ENCODE results near the gene TEX38. TPM values are rescaled to one million over a fixed set of nuclear protein-coding genes. Genes with fewer than 3 reads are reported as not detected.
A peak's percentile ranks its signal among the peaks of the same experiment; 100 is the strongest.
"Not testable (repeated sequence)": the region's sequence is repeated elsewhere in the genome, so short reads cannot be mapped to it uniquely, and the experiment has no call there.

Gene TEX38
- total RNA-seq, 1 donor from 2014 or later = not detected

DNA sequence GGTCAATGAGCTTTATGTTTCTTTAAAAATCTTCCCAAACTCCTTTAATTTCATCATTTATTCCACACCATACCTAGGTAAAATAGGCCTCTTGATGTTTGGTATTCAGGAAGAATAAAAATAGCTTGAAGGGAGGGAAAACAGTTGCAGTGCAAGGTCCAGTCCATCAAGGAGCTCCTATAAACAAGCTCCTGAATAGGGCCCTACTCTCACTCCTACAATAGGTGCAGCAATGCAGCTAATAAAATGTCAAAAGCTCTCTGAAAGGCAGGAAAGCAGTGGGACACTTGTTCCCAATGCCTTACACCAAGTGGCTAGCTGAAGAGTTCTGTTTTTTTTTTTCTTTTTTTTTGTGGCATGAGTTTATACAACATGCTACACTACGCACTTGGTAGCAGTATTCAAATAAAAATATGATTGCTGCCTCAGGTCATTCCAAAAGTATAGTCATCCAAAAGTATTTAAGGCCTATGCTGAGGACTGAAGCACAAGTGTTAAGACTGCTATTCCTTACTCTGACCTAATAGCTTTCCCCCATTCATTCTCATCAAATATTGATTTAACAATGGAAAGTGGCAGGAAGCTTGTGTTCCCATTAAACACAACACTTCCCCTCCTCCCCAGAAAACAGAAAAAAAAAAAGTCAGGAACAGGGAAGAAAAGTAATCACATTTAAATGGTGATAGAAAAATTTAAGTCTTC, 9.8 kb downstream of the TEX38 start:
- no peak for DNase-seq
- ATAC-seq = no peak
- intact Hi-C loops (cut with micrococcal nuclease) = no loop called here

DNA sequence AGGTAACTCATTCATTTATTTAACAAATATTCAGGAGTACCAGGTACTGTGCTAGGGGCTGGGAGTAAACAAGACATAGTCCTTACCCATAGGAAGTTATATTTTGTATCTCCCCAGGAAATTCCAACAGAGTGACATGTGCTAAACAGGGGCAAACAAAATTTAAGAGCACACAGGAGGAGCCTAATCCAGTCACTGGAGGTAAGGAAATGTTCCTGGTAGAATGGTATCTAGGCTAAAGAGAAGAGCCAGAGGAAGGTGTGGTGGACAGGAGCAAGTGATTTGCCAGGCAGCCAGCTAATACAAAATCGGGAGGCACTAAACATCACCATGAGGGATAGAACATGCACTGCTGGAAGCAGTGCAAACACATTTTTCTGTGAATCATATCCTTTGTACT, 10.4 kb downstream of the TEX38 start:
- intact Hi-C loops (cut with micrococcal nuclease) = no loop called here
- ATAC-seq = no peak
- DNase-seq = no peak

DNA sequence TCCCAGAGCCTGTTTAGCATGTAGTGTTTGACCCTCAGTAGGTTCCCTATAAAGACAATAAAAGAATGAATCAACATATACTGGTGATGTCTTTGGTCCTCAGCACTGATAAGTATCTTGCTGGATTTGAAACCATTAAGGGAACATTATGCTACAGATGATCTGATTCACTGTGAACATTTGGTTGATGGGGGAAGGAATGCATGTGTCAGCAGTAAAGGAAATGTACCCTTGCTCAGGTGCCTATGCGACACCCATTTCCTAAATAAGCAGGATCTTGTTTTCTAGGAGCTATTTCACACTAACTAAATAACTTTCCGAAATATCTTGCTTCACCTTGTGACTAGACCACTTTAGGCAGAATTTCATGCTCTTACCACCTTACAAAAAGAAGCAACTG, 13.0 kb downstream of the TEX38 start:
- intact Hi-C loops (cut with micrococcal nuclease) = no loop called here
- ATAC-seq = no peak
- no peak for DNase-seq

DNA sequence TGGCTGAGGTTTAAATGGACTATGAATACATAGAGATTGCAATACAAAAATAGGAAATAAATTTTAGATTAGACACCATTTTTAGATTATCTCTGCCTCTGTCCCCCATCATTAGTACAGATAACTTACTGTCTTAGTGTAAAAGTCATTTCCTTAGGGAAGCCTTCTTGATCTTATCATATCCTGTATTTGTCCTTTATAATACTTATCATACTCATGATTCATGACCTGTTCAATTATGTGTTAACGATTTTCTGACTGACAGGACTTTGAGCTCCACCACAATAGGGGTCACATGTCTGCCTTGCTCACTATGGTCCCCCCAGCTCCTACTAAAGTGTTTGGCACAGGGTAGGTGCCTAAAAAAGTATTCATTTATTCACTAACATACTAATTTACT, 14.6 kb downstream of the TEX38 start:
- intact Hi-C loops (cut with micrococcal nuclease) = no loop called here
- ATAC-seq = no peak
- no peak for DNase-seq

DNA sequence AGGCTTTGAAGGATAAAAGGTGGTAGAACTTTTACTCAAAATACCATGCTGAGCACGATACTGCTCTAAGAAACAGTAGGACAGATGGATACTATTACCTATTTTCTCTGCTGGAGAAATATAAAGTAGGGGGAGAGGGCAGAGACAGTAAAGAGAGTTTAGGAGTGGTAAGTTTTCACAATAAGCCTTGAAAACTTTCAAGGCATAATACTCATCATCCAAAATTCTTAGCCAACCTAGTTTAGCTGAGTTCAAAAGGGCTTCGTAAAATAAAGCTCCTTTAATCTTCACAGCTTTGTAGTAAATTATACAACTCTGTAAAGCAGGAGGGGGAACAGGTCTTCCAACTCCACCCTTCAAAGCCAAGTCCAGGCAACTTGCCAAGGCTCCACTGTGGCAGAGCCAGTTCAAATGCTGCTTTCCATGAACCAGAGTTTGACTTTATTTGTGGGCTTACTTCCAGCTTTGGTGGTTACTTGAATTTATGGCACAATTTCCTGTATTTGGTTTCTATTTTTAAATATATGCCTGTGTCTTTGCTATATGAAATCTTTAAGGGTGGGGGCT, 15.5 kb downstream of the TEX38 start:
- ATAC-seq (peak; percentile 85), DNase-seq (peak; percentile 75)
- intact Hi-C loops (cut with micrococcal nuclease) = no loop called here

DNA sequence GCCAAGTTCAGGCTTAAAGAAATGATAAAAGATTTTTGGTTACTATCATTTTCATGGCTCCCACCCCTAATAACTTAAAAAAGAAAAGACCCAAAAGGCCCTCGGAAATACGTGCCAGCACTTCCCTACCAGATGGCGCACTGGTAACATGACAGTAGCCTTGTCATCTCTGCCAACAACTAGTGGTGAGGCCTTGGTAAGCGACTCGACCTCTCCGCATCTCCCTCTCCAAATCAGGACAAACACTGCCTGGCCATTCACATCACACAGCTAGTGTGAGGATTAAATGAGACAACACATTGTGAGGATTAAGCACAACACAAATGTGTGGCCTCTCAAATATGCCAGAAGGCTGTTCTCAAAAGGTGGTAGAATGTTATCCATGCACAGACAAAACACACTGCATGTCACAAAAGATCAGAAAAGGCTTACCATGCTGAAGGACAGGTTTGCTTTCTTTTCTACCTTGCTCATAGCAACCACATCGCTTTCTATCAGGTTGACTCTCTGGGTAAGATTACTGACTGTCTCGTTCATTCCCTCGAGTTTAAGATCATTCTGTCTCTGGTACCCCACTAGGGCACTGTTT, 16.4 kb downstream of the TEX38 start:
- intact Hi-C loops (cut with micrococcal nuclease) = no loop called here
- ATAC-seq (no peak), DNase-seq (no peak)

DNA sequence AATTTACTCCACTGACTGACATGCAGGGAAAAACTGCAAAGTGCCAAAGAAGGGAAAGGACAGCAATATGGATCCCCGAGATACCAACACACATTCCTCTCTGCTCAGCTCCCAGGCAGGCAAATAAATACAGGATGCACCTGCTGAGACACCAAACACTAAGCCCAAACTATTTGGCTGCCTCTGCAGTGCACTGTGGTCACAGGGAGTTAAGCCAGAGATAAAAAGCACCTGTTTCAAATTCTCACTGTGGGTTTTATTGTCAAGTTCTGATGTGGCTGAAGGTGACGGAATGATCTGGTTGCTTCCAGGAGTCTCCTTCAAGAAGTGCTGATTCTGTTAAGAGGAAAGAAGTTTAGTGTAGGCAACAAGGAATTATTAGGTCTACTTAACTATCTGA, 17.7 kb downstream of the TEX38 start:
- DNase-seq (no peak), ATAC-seq (no peak)
- intact Hi-C loops (cut with micrococcal nuclease) = no loop called here

DNA sequence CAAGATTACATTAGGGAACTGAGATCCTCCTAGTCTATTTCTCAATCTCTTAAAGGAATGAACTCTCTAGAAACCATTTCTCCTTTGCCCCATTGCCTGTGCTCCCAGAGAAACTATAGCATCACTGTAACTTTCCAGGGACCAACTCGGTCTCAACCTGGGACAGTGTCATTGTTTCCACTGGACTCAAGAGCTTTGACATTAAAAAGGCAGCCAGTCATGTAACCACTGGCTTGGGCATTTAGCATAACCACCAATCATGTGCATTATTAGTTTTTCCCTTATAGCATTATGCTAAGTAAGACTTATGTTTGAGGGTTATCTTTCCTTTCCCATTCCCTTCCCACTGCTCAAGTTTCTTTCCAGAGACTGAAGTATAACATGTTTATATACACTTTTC, 18.2 kb downstream of the TEX38 start:
- ATAC-seq (no peak), DNase-seq (no peak)
- intact Hi-C loops (cut with micrococcal nuclease) = no loop called here

DNA sequence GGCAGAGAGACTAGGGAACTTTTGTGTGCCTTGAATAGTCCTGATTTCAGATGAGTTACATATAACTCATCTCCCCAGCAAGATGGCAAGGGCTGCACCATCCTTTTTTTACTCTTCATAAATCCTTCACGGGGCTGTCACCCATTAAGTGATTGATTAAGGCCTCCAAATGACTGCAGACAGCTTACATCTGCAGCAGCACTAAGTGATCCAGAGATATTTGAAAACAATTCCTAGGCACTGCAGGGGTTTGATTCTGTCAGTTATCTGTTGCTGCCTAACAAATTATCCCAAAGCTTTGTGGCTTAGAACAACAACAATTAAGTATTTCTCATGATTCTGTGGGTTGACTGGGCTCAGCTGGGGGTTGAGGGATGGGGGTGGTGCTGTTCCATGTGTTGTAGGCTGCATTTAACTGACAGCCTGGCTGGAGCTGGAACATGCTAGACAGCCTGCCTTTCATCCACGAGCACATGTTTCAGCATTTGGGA, 19.3 kb downstream of the TEX38 start:
- intact Hi-C loops (cut with micrococcal nuclease) = no loop called here
- DNase-seq (no peak), ATAC-seq (no peak)

DNA sequence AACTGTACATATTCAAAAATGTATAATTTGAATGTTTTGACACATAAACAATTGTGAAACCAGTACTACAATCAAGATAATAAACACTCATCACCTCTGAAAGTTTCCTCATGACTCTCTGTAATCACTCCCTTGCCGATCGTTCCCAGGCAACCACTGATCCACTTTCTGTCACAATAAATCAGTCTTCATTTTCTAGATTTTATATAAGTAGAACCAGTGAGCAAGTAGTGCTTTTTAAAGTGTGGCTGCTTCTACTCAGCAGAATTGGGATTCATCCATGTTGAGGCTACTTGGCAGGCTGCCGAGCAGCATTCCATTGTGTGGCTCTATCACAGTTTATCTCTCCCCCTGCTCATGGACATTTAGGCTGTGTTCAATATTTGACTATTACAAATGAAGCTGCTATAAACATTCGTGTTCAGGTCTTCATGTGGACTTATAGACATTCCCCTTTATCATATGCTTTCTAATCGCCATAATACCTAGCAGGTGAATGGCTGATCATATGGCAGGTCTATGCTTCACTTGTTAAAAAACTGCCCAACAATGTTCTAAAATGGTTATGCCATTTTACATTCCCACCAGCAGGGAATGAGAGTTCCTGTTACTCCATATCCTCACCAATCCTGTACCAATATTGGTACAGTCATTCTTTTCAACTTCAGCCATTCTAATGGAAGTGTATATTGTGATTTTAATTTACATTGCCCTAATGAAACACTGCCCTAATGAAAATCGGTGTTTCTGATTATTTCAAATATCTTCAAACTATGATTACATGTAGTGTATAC, 20.5 kb downstream of the TEX38 start:
- intact Hi-C loops (cut with micrococcal nuclease) = no loop called here
- DNase-seq (peak; percentile 62), ATAC-seq (no peak)

DNA sequence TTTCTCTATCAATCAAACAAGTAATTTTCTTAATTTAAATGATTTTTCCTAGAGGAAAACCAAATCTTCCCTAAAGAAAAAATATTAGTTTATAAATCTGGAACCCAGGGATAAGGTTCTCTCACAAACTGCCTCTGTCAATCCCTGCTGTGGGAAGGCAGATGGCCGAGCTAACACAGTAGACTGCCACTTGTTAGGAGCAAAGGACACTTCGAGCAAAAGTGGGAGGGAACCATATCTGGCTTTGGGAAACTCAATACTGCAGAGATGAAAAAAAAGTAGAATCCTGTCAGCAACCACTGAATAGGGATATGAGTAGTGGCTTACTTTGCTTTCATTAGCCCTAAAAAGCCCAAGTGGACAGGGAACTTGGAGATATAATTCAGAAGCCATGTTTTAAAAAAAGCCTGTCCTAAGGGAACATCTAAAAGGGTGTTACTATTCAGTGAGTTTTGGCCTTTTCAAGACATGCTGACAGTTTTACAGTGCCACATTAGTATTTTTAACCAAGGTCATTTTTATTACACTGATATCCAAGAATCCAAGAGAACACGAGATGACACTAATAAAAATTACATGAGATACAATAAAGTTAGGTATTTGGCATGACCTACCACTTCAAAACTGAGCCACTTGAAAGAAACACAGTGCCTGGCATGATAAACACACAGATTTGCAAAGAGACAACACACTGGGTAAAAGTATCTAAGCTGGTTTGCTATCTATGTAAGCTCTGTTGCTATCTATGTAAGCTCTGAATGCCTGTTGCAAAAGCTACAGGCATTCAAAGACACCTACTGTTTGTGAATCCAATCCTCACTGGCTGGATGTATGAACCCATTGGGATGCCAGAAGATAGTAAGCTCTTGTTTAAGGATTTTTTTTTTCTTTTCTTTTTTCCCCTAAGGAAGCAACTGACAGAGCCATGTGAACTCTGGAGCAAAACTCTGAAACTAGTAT, 21.4 kb downstream of the TEX38 start:
- DNase-seq = no peak
- intact Hi-C loops (cut with micrococcal nuclease) = no loop called here
- peak; percentile 63 for ATAC-seq

DNA sequence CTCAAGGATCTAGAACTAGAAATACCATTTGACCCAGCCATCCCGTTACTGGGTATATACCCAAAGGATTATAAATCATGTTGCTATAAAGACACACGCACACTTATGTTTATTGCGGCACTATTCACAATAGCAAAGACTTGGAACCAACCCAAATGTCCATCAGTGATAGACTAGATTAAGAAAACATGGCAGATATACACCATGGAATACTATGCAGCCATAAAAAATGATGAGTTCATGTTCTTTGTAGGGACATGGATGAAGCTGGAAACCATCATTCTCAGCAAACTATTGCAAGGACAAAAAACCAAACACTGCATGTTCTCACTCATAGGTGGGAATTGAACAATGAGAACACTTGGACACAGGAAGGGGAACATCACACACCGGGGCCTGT, 23.0 kb downstream of the TEX38 start:
- ATAC-seq; DNase-seq; intact Hi-C loops (cut with micrococcal nuclease): not testable (repeated sequence)

DNA sequence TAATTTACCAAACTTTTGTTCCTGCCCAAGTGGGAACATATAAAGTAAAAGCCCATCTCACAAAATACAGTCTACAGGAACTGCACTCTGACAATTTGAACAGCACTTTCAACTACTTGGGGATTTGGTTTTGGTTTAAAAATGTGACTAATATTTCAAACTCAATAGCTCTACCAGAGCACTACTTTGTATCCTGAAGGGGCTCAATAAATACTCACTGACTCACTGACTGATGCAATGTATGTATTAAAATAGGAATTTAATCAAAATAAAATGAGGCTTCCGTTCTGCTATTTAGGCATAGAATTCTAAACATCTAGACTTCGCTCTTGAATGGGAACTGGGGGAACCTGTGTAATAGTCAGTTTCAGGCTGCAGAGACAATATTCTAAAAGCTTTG, 25.4 kb downstream of the TEX38 start:
- DNase-seq = no peak
- intact Hi-C loops (cut with micrococcal nuclease) = no loop called here
- ATAC-seq = no peak

DNA sequence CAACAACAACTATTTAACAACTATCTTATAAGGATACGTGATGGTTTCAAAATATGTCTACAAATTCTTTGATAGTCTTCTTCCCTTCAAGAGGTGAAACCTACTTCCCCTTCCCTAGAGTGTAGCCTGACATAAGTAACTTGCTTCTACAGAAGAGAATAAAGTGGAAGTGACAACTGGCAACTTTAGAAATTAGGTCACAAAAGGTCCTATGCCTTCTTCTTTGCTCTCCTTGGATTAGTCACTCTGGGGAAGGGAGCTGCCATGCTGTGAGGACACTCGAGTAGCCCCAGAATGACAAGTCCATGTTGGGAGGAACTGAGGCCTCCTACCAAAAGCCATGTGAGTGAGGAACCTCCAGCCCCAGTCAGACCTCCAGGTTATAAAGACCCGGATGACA, 28.0 kb downstream of the TEX38 start:
- DNase-seq (no peak), ATAC-seq (no peak)
- intact Hi-C loops (cut with micrococcal nuclease) = no loop called here

DNA sequence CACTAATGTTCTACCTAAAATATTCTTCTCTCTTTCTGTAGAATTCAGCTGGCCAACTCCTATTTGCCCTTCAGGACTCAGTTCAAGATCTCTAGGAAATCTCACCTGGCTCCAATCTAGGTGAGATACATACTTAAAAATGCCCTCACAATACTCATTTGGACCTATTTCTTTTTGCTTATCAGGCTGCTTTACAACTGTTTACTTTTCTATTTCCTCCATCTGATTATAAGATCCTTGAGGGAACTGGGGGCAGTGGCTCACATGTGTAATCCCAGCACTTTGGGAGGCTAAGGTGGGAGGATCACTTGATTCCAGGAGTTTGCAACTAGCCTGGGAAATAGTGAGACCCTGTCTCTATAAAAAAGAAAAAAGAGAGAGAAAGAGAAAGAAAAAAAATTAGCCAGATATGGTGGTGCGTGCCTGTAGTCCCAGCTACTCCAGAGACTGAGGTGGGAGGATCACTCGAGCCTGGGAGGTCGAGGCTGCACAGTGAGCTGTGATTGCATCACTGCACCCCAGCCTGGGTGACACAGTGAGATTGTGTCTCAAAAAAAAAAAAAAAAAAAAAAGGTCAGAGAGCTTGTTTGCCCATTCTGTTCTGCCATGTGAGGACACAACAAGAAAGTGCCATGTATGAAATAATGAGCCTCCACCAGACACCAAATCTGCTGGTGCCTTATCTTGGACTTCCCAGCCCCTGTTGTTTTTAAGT, 32.4 kb downstream of the TEX38 start:
- ATAC-seq = no peak
- intact Hi-C loops (cut with micrococcal nuclease) = no loop called here
- no peak for DNase-seq

DNA sequence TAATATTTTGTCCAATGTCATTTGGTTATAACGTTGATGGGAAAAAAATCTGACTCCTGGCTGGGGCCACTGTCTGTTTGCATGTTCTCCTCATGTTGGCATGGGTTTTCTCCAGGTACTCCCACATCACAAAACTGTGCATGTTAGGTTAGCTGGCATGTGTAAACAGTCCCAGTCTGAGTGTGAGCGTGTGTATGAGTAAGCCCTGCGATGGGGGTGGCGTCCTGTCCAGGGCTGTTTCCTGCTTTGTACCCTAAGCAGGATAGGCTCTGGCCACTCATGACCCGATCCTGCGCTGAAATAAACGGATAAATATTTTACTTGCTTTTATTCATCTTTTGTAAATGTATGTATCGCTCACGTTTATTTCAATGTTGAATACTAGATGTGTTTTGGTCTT, 33.8 kb downstream of the TEX38 start:
- intact Hi-C loops (cut with micrococcal nuclease) = no loop called here
- no peak for DNase-seq
- no peak for ATAC-seq

DNA sequence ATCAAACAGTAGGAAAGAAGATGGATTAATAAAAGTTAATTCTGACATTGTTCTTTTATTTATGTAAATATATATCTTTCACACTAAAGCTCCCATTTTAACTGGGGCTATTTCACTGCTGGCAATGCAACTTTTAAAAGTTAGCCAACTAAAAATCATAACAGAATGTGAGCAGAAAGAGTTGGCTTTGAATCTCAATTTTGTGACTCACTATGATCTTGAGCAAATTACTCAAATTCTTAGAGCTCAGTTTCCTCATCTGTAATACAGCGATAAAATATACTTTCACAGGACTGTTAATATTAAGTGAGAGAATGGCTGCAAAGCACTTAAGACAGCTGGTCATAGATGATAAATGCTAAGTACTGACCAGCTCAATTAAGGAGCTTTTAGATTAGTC, 36.5 kb downstream of the TEX38 start:
- DNase-seq (no peak), ATAC-seq (no peak)
- intact Hi-C loops (cut with micrococcal nuclease) = no loop called here

DNA sequence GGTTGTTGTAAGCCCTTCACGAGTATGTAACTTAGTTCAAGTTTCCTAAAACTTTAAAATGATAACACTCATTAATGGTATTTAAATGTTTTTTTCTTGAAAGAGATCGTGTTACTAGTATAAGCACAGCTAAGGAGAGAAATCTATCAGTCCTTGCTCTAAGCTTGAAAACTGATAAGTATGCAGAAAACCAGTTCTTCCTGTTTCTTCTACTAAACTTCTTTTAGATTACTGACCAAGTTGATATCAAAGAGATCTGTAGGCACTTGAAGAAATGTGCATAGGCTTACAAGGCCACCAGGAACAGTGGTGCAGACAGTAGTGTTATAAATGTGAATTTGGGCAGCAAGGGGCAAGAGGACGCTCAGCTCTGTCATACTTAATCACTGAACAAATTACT, 43.3 kb downstream of the TEX38 start:
- intact Hi-C loops (cut with micrococcal nuclease) = loop anchor here (10.0 kb wide), 1 partner anchor 100 kb away; the partner anchor contains the start of gene MOB3C
- DNase-seq (no peak), ATAC-seq (no peak)
